Testis (tissue), 2 donors: Measurements from ENCODE around the gene RAPH1.
A peak's percentile ranks its signal among the peaks of the same experiment; 100 is the strongest.

ENCODE experiments used
- CTCF ChIP-seq, 3 experiments: fragments of 450-650 bp in 2 of 3; fragments of 200-600 bp in 1 of 3; sonication (generic) in 1 of 3; IDR thresholded peaks; one replicate each; pipeline ENCODE4 v1.5.1; 2016 to 2019; ENCODE audit warnings: antibody characterized with exemption in 3 of 3, mild to moderate bottlenecking in 2 of 3, moderate library complexity in 1 of 3
- POLR2A ChIP-seq: fragments of 450-650 bp; IDR thresholded peaks from one replicate; pipeline ENCODE4 v1.6.1; 2017; ENCODE audit warnings: antibody characterized with exemption, mild to moderate bottlenecking, moderate library complexity

DNA sequence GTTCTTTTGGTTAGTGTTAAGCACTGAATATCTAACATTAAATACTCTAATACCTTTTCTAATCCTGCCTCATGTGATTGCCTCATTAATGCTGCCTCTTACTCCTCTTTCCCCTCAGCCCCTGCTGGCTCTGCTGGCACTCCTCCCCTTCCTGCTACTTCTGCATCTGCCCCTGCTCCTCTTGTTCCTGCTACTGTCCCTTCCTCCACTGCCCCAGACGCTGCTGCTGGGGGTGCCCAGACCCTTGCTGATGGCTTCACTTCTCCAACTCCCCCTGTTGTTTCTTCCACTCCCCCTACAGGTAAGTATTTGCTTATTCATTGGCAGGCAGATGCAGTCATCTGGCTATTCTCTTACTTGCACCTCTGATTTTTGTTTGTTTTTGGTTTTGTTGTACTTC, 138.4 kb downstream of the RAPH1 start:
- TF ChIP-seq CTCF (IDR thresholded peaks at IDR 0.05) (peak in 1 of 3 experiments; percentile 8), POLR2A (no peak)
